ENCODE results near the gene GLIS1.

GLIS1 gene

GRCh38 chr1:53544728-53545515, 194.0 kb downstream of the GLIS1 start:
- ChIA-PET POLR2A (no interaction called here), CTCF (no interaction called here)
- no peak for DNase-seq (ENCODE audit: extremely low spot score)
- TF ChIP-seq CTBP1 (IDR thresholded peaks at IDR 0.05; ENCODE audit: borderline replicate concordance) (no peak), SUZ12 (IDR thresholded peaks at IDR 0.05) (no peak), FOXA1 (IDR thresholded peaks at IDR 0.05) (no peak), FOXK2 (IDR thresholded peaks at IDR 0.05) (no peak)

- TF ChIP-seq FOXM1 (IDR thresholded peaks at IDR 0.05; ENCODE audit: borderline replicate concordance) (no peak), CTBP1 (IDR thresholded peaks at IDR 0.05; ENCODE audit: borderline replicate concordance) (no peak), HDGF (IDR thresholded peaks at IDR 0.05; ENCODE audit: borderline replicate concordance) (no peak), L3MBTL2 (conservative IDR thresholded peaks at IDR 0.05) (no peak), BHLHE40 (IDR thresholded peaks at IDR 0.05; ENCODE audit: borderline replicate concordance) (no peak), SUZ12 (IDR thresholded peaks at IDR 0.05) (no peak), FOXK2 (IDR thresholded peaks at IDR 0.05) (no peak), ZNF384 (IDR thresholded peaks at IDR 0.05) (no peak), SP1 (IDR thresholded peaks at IDR 0.05) (no peak), NFRKB (IDR thresholded peaks at IDR 0.05) (no peak)
- TF ChIP-seq, protein P1, sequence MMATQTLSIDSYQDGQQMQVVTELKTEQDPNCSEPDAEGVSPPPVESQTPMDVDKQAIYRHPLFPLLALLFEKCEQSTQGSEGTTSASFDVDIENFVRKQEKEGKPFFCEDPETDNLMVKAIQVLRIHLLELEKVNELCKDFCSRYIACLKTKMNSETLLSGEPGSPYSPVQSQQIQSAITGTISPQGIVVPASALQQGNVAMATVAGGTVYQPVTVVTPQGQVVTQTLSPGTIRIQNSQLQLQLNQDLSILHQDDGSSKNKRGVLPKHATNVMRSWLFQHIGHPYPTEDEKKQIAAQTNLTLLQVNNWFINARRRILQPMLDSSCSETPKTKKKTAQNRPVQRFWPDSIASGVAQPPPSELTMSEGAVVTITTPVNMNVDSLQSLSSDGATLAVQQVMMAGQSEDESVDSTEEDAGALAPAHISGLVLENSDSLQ (IDR thresholded peaks at IDR 0.05): no peak
- ChIA-PET POLR2A (no interaction called here), CTCF (no interaction called here)
- no peak for DNase-seq (ENCODE audit: extremely low spot score)
These were observed 194.9 kb downstream of the GLIS1 start for GRCh38 chr1:53543778-53544695.

GRCh38 chr1:53543130-53543777, 195.7 kb downstream of the GLIS1 start:
- POLR2A ChIA-PET: no interaction called here

GRCh38 chr1:53542551-53542950, 196.4 kb downstream of the GLIS1 start:
- ChIA-PET POLR2A (no interaction called here), CTCF (no interaction called here)
- no peak for DNase-seq (ENCODE audit: extremely low spot score)
- no peak for TF ChIP-seq L3MBTL2 (conservative IDR thresholded peaks at IDR 0.05)
- no peak for TF ChIP-seq FOXK2 (IDR thresholded peaks at IDR 0.05)
- no peak for TF ChIP-seq ZNF384 (IDR thresholded peaks at IDR 0.05)
- no peak for TF ChIP-seq SP1 (IDR thresholded peaks at IDR 0.05)
- TF ChIP-seq CTBP1 (IDR thresholded peaks at IDR 0.05; ENCODE audit: borderline replicate concordance): no peak
- TF ChIP-seq FOXM1 (IDR thresholded peaks at IDR 0.05; ENCODE audit: borderline replicate concordance): no peak
- no peak for TF ChIP-seq ARNT (IDR thresholded peaks at IDR 0.05)
- no peak for TF ChIP-seq TARDBP (IDR thresholded peaks at IDR 0.05)
- no peak for TF ChIP-seq ELF4 (IDR thresholded peaks at IDR 0.05)
- TF ChIP-seq NFRKB (IDR thresholded peaks at IDR 0.05): no peak
- TF ChIP-seq FOXA1 (IDR thresholded peaks at IDR 0.05): no peak
- TF ChIP-seq HDGF (IDR thresholded peaks at IDR 0.05; ENCODE audit: borderline replicate concordance): no peak
- TF ChIP-seq, protein P1 (IDR thresholded peaks at IDR 0.05): no peak
- TF ChIP-seq LEF1 (IDR thresholded peaks at IDR 0.05; ENCODE audit: borderline replicate concordance): no peak
- no peak for TF ChIP-seq SUZ12 (IDR thresholded peaks at IDR 0.05)
- no peak for TF ChIP-seq BHLHE40 (IDR thresholded peaks at IDR 0.05; ENCODE audit: borderline replicate concordance)

More at GRCh38 chr1:53543130-53543777, 195.7 kb downstream of the GLIS1 start:
- no peak for DNase-seq (ENCODE audit: extremely low spot score)
- CTCF ChIA-PET: no interaction called here
- TF ChIP-seq TARDBP (IDR thresholded peaks at IDR 0.05): no peak
- no peak for TF ChIP-seq FOXA1 (IDR thresholded peaks at IDR 0.05)
- TF ChIP-seq BHLHE40 (IDR thresholded peaks at IDR 0.05; ENCODE audit: borderline replicate concordance): no peak
- TF ChIP-seq FOXK2 (IDR thresholded peaks at IDR 0.05): no peak
- no peak for TF ChIP-seq NFRKB (IDR thresholded peaks at IDR 0.05)
- no peak for TF ChIP-seq LEF1 (IDR thresholded peaks at IDR 0.05; ENCODE audit: borderline replicate concordance)
- no peak for TF ChIP-seq SUZ12 (IDR thresholded peaks at IDR 0.05)
- TF ChIP-seq CTBP1 (IDR thresholded peaks at IDR 0.05; ENCODE audit: borderline replicate concordance): no peak
- TF ChIP-seq, protein P1 (IDR thresholded peaks at IDR 0.05): no peak
- no peak for TF ChIP-seq HDGF (IDR thresholded peaks at IDR 0.05; ENCODE audit: borderline replicate concordance)
- no peak for TF ChIP-seq FOXM1 (IDR thresholded peaks at IDR 0.05; ENCODE audit: borderline replicate concordance)
- TF ChIP-seq ELF4 (IDR thresholded peaks at IDR 0.05): no peak
- TF ChIP-seq L3MBTL2 (conservative IDR thresholded peaks at IDR 0.05): no peak

GRCh38 chr1:53541761-53542550, 197.0 kb downstream of the GLIS1 start:
- POLR2A ChIA-PET: no interaction called here
- TF ChIP-seq, protein P1 (IDR thresholded peaks at IDR 0.05): no peak
- peak; percentile 70 for DNase-seq (ENCODE audit: extremely low spot score)
- CTCF ChIA-PET: interaction anchor here (0.6 to 1.2 kb wide), 5 partner anchors 10 to 21 kb away, joined by 3 to 5 read pairs (median 3); no protein-coding TSS in a partner anchor
